ENCODE data around the gene AKR7A2. TPM values are rescaled to one million over a fixed set of nuclear protein-coding genes. Genes with fewer than 3 reads are reported as not detected.

The AKR7A2 gene
- total and polyA plus RNA-seq, 2 donors = 45.6 to 53.1 TPM

GRCh38 chr1:19325958-19326747, 14.2 kb upstream of the AKR7A2 start:
- WGBS = 89% methylated on average over 32 of the region's 32 CpGs
- H3K27ac ChIP-seq (ENCODE audit: low read depth) = no peak overlapping the region

DNA sequence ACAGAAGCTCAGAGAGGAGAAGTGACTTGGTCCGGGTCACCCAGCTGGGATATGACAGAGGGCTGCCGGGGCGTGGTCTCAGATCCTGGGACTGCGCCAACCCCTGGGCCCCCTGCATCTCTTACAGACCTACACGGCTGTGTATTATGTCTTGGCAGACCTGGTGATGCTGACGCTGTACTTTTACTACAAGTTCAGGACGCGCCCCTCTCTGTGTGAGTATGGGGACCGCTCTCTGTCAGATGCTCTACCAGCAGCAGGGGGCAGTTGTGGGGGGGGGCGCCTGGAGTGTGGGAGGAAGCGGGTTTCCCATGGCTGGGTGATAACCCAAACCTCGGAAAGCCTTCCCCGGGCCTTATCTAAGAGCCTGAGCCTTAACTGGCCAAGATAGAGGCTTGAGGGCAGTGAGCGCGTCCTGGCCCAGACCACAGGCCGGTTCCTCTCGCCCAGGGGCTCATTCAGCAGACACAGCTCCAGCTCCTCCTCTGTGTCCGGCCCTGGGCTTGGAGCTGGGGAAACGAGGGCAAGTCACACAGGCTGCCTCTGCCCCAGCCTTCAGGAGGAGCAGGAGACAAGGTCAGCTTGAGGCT, 13.5 kb upstream of the AKR7A2 start:
- Histone ChIP-seq H3K4me1 (ENCODE audit: insufficient read depth) (no peaks in the 10 kb centered on the region), H3K27ac (ENCODE audit: low read depth) (no peak overlapping the region), H3K4me3 (ENCODE audit: low read depth, low read length) (no peak overlapping the region), H3K36me3 (ENCODE audit: insufficient read depth) (peaks cover 4% of the 10 kb centered on the region)
- WGBS = 77% methylated on average over 19 of the region's 19 CpGs
- no peak for DNase-seq (ENCODE audit: extremely low spot score)

More at GRCh38 chr1:19325958-19326747, 14.2 kb upstream of the AKR7A2 start:
- H3K4me1 ChIP-seq (ENCODE audit: insufficient read depth) = no peaks in the 10 kb centered on the region
- DNase-seq (ENCODE audit: extremely low spot score) = no peak
- H3K4me3 ChIP-seq (ENCODE audit: low read depth, low read length) = no peak overlapping the region
- peaks cover 4% of the 10 kb centered on the region for H3K36me3 ChIP-seq (ENCODE audit: insufficient read depth)

- peaks cover 4% of the 10 kb centered on the region for H3K36me3 ChIP-seq (ENCODE audit: insufficient read depth)
Measured at GRCh38 chr1:19324665-19324990, 12.7 kb upstream of the AKR7A2 start.

GRCh38 chr1:19323987-19324664, 12.2 kb upstream of the AKR7A2 start:
- DNase-seq (ENCODE audit: extremely low spot score) = no peak
- 88% methylated on average over 23 of the region's 23 CpGs for WGBS
- Histone ChIP-seq H3K36me3 (ENCODE audit: insufficient read depth) (peaks cover 4% of the 10 kb centered on the region), H3K4me3 (ENCODE audit: low read depth, low read length) (no peak overlapping the region), H3K27ac (ENCODE audit: low read depth) (no peak overlapping the region), H3K4me1 (ENCODE audit: insufficient read depth) (no peaks in the 10 kb centered on the region)

More at GRCh38 chr1:19324665-19324990, 12.7 kb upstream of the AKR7A2 start:
- WGBS = 96% methylated on average over 9 of the region's 9 CpGs
- Histone ChIP-seq H3K4me1 (ENCODE audit: insufficient read depth) (no peaks in the 10 kb centered on the region), H3K4me3 (ENCODE audit: low read depth, low read length) (no peak overlapping the region), H3K27ac (ENCODE audit: low read depth) (no peak overlapping the region)
- no peak for DNase-seq (ENCODE audit: extremely low spot score)

GRCh38 chr1:19322481-19322880, 10.5 kb upstream of the AKR7A2 start:
- H3K27ac ChIP-seq (ENCODE audit: low read depth) = no peak overlapping the region
- no peak for DNase-seq (ENCODE audit: extremely low spot score)
- peaks cover 3% of the 10 kb centered on the region for H3K36me3 ChIP-seq (ENCODE audit: insufficient read depth)
- 72% methylated on average over 10 of the region's 10 CpGs for WGBS
- H3K4me1 ChIP-seq (ENCODE audit: insufficient read depth) = no peaks in the 10 kb centered on the region
- H3K4me3 ChIP-seq (ENCODE audit: low read depth, low read length) = no peak overlapping the region

DNA sequence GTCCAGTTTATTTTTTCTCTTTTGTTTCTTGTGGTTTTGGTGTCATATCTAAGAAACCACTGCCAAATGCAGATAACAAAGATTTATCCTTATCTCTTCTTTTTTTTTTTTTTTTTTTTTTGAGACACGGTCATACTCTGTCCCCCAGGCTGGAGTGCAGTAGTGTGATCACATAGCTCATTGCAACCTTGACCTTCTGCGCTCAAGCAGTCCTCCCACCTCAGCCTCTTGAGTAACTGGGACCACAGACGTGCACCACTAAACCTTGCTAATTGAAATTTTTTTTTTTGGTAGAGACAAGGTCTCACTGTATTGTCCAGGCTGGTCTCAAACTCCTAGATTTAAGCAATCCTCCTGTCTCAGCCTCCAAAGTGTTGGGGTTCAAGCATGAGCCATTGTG, 9.1 kb upstream of the AKR7A2 start:
- peaks cover 3% of the 10 kb centered on the region for H3K36me3 ChIP-seq (ENCODE audit: insufficient read depth)
- no peak overlapping the region for H3K27ac ChIP-seq (ENCODE audit: low read depth)
- H3K4me1 ChIP-seq (ENCODE audit: insufficient read depth) = no peaks in the 10 kb centered on the region
- no peak for DNase-seq (ENCODE audit: extremely low spot score)
- no peak overlapping the region for H3K4me3 ChIP-seq (ENCODE audit: low read depth, low read length)
- WGBS = 91% methylated on average over 3 of the region's 3 CpGs

GRCh38 chr1:19319196-19319595, 7.3 kb upstream of the AKR7A2 start:
- H3K36me3 ChIP-seq (ENCODE audit: insufficient read depth) = peaks cover 3% of the 10 kb centered on the region
- H3K27ac ChIP-seq (ENCODE audit: low read depth) = no peak overlapping the region
- DNase-seq (ENCODE audit: extremely low spot score) = no peak
- no peak overlapping the region for H3K4me3 ChIP-seq (ENCODE audit: low read depth, low read length)
- no peaks in the 10 kb centered on the region for H3K4me1 ChIP-seq (ENCODE audit: insufficient read depth)
- 94% methylated on average over 3 of the region's 3 CpGs for WGBS

- no peak overlapping the region for H3K27ac ChIP-seq (ENCODE audit: low read depth)
- H3K4me3 ChIP-seq (ENCODE audit: low read depth, low read length) = no peak overlapping the region
- no peak for DNase-seq (ENCODE audit: extremely low spot score)
- H3K36me3 ChIP-seq (ENCODE audit: insufficient read depth) = peaks cover 3% of the 10 kb centered on the region
- no peaks in the 10 kb centered on the region for H3K4me1 ChIP-seq (ENCODE audit: insufficient read depth)
- 72% methylated on average over 13 of the region's 13 CpGs for WGBS
Measured at GRCh38 chr1:19317126-19317910, 5.4 kb upstream of the AKR7A2 start.

GRCh38 chr1:19315378-19316198, 3.6 kb upstream of the AKR7A2 start:
- Histone ChIP-seq H3K27ac (ENCODE audit: low read depth) (no peak overlapping the region), H3K4me1 (ENCODE audit: insufficient read depth) (no peaks in the 10 kb centered on the region), H3K36me3 (ENCODE audit: insufficient read depth) (peaks cover 3% of the 10 kb centered on the region), H3K4me3 (ENCODE audit: low read depth, low read length) (no peak overlapping the region)
- DNase-seq (ENCODE audit: extremely low spot score) = no peak
- 79% methylated on average over 17 of the region's 17 CpGs for WGBS

- Histone ChIP-seq H3K4me3 (ENCODE audit: low read depth, low read length) (no peak overlapping the region), H3K36me3 (ENCODE audit: insufficient read depth) (peaks cover 3% of the 10 kb centered on the region), H3K4me1 (ENCODE audit: insufficient read depth) (no peaks in the 10 kb centered on the region), H3K27ac (ENCODE audit: low read depth) (no peak overlapping the region)
- 87% methylated on average over 10 of the region's 10 CpGs for WGBS
- no peak for DNase-seq (ENCODE audit: extremely low spot score)
Measured at GRCh38 chr1:19313961-19314882, 2.3 kb upstream of the AKR7A2 start.

DNA sequence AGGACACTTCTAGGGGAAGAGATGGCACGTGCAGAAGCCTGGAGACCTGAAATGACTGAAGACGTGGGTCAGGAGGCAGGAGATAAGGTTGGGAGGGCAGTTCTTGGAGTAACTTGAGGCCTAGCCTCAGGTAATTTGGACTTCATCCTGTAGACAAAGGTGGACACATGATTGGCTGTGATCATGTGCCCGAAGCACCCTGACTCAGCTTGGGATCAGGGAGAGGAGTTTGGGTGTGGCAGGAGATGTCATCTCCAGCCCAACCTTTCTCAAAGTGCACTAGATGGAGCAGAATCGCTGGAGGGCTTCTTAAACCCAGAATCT, 1.7 kb upstream of the AKR7A2 start:
- no peak overlapping the region for H3K27ac ChIP-seq (ENCODE audit: low read depth)
- 92% methylated on average over 4 of the region's 4 CpGs for WGBS
- peaks cover 3% of the 10 kb centered on the region for H3K36me3 ChIP-seq (ENCODE audit: insufficient read depth)
- H3K4me3 ChIP-seq (ENCODE audit: low read depth, low read length) = no peak overlapping the region
- H3K4me1 ChIP-seq (ENCODE audit: insufficient read depth) = no peaks in the 10 kb centered on the region
- no peak for DNase-seq (ENCODE audit: extremely low spot score)

Data from urinary bladder (tissue), 4 donors.